HG02610 (cell line): ENCODE results near the gene MARF1.
"Not testable (repeated sequence)": the region's sequence is repeated elsewhere in the genome, so short reads cannot be mapped to it uniquely, and the experiment has no call there.

ENCODE experiments used
- ATAC-seq: cut with Tn5 transposase; IDR thresholded peaks from one replicate; pipeline ENCODE4 v1.9.1; 2021; ENCODE audit warnings: mild to moderate bottlenecking, moderate library complexity; ENCODE audit not compliant: unreplicated experiment

MARF1 gene

DNA sequence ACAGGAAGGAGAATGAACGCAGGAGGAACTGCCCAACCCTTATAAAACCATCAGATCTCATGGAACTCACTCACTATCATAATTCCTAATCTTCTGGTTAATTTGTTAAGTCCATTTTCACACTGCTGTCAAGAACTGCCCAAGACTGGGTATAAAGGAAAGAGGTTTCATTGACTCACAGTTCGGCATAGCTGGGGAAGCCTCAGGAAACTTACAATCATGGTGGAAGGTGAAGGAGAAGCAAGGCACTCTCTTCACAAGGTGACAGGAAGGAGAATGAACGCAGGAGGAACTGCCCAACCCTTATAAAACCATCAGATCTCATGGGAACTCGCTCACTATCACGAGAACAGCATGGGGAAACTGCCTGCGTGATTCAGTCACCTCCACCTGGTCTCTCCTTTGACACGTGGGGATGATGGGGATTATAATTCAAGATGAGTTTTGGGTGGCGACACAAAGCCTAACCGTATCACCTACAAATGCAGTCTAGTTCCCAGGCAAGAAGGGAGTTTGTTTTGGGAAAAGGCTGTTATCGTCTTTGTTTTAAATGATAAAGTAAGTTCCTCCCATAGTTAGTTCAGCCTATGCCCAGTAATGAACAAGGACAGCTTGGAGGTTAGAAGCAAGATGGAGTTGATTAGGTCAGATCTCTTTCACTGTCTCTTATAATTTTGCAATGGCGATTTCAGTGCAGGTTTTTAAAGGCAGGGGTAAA, 68.9 kb downstream of the MARF1 start:
- ATAC-seq: not testable (repeated sequence)

DNA sequence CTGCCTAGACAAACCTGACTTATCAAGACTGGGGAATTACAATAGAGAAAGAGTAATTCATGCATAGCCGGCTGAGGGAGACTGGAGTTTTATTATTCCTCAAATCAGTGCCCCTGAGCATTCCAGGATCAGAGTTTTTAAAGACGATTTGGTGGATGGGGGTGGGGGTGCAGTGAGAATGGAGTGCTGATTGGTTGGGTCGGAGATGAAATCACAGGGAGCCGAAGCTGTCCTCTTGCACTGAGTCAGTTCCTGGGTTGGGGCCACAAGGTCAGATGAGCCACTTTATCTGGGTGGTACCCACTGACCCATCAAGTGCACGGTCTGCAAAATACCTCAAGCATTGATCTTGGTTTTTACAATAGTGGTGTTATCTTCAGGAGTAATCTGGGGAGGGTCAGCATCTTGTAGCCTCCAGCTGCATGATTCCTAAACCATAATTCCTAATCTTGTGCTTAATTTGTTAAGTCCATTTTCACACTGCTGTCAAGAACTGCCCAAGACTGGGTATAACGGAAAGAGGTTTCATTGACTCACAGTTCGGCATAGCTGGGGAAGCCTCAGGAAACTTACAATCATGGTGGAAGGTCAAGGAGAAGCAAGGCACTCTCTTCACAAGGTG, 69.6 kb downstream of the MARF1 start:
- ATAC-seq: no peak

DNA sequence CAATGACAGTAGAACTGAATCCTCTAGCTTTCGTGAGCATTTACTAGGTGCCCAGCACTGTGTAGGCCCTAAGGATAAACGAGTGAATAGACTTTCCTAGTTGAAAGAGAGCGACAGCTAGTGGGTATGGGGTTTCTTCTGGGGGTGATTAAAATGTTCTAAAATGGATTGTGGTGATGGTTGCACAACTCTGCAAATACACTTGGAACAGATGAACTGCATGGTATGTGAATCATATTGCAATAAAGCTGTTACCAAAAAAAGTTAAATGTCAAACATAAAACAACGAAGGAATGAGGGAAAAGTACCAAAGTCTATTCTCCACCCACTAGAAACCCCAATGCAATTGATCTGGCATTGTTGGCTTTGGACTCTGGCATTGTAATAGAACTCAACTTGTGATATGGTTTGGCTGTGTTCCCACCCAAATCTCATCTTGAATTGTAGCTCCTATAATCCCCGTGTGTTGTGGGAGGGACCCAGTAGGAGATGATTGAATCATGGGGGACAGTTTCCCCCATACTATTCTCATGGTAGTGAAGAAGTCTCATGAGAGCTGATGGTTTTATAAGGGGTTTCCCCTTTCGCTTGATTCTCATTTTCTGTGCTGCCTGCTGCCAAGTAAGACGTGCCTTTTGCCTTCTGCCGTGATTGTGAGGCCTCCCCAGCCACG, 70.5 kb downstream of the MARF1 start:
- no peak for ATAC-seq

DNA sequence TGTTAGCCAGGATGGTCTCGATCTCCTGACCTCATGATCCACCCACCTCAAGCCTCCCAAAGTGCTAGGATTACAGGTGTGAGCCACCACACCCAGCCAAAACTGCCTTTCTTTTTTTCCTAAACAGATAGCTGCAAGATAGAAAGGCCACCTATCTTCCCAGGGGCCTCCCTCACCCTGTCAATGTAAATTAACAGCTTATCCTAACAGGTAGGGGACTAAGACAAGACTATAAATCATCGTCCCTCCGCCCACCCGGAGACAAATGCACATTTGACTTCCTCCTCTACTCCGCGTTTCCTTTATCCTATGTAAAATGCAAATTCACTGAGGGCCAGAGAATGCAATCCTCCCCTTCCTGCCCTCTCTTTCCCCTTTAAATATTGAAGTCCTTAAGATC, 71.4 kb downstream of the MARF1 start:
- ATAC-seq: no peak

DNA sequence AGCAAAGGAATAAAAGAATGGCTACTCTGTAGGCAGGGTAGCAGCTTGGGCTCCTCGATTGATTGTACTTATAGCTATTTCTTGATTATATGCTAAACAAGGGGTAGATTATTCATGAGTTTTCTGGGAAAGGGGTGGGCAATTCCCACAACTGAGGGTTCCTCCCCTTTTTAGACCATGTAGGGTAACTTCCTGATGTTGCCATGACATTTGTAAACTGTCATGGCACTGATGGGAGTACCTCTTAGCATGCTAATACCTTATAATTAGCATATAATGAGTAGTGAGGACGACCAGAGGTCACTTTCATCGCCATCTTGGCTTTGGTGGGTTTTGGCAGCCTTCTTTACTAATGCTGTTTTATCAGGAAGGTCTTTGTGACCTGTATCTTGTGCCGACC, 72.3 kb downstream of the MARF1 start:
- ATAC-seq: not testable (repeated sequence)

DNA sequence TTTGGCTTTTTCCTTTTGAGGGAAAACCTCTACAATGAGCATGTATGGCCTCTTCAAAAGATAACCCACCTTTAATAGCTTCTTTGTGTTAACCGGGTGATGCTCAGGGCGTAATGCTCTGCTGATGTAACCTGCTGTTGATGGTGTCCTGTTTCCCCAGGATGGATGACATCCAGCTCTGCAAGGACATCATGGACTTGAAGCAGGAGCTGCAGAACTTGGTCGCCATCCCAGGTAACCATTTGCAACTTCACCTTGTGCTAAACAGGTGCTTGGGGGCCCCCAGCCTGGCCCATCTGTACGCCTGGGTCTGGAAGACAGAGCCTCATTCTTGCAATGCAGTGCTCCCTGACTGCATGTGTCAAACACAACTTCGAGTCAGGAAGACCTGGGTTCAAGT, 75.1 kb downstream of the MARF1 start:
- ATAC-seq: no peak

DNA sequence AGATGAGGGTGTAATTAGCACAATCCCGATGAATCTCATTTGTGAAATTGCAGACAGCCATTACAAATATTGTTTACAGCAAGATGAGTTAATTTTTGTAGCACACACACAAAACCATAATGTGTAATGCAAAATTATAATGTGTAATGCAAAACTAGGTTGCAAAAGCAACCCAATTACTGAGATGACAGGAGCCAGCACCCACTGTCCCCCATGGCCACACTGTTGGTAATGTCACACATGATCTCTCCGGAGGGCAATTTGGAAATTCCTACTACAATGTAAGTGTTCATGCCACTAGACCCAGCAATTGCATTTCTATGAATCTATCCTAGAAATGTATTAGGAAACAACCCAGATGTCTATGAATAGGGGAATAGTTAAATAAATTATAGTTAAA, 76.9 kb downstream of the MARF1 start:
- ATAC-seq: no peak

DNA sequence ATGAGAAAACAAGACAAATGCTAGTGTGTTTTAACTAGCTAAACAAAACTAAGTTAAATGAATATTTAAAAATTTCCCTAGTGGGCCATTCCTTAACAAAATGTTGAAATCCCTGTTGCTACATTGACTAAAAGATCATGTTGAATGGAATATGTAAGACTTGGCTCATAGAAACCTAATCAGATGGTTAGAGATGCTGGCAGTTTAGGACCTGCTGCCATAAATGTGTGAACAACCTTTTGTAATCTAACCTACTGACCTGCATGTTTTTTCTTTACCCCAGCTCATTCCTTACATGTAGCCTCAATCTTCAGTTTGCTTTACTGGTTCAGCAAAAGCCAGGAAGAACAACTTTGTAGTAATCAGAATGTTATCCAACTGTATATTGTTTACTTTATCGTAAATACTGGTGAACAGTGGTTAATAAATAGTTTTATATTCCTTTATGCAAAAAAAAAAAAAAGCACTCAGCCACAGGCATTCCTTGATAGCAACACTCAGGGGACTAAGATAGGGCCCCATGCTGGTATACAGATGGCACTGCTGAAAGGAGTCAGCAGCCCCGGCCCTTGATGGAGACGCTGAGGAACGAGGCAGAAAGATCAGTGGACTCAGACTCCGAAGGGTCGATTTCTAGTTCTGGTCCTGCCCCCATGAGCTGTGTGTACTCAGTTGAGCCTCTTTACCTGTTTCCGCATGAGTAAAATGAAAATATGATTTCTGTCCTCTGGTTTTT, 78.2 kb downstream of the MARF1 start:
- ATAC-seq: no peak

DNA sequence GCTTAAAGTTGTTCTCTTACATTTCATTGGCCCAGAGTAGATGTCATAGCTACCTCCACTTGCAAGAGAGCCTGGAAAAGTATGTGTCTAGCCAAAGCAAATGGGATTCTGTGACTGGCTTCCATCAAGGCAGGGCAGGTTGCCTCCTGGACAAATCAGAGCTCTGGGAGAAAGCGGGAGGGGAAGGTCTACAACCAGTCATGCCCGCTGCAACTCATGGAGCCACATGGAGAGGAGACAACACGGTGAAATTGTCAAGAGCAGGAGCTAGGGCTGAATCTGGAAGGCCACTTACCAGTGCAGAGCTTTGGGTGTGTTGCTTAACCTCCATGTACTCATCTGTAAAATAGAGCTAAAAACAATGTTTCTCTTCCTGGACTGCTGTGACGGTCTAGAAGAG, 83.8 kb downstream of the MARF1 start:
- ATAC-seq: no peak

DNA sequence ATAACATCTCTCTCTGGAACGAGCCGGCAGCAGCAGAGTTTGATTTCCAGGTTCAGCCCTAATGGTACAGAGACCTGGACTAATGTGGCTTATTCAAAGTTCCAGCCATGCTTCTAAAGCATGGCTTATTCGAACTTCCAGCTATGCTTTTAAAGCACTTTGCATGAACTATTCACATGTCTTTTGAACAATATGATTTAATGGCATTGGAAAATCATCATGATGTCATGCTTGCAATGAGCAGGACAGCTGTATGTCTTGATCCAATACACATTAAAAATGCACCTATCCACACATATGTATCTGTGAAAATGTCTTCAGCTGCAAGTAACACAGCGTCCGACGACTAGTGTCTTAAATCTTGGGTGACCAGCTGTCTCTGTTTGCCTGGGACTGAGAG, 85.7 kb downstream of the MARF1 start:
- no peak for ATAC-seq

DNA sequence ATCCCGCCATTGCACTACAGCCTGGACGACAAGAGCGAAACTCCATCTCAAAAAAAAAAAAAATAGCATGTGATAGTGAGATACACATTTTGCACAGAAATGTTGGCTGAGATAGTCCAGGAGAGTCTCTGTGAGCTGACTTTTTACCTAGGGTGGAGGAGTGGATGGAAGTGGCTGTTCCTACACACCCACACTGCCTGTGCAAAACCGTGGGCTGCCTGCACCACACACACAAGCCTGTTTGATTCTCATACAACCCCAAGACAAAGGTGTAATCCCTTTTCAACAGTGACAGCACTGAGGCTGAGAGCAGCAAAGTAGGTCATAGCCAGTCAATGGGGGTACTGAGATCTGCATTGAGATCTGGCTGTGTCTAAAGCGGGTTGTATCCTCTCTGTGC, 86.8 kb downstream of the MARF1 start:
- ATAC-seq: no peak

DNA sequence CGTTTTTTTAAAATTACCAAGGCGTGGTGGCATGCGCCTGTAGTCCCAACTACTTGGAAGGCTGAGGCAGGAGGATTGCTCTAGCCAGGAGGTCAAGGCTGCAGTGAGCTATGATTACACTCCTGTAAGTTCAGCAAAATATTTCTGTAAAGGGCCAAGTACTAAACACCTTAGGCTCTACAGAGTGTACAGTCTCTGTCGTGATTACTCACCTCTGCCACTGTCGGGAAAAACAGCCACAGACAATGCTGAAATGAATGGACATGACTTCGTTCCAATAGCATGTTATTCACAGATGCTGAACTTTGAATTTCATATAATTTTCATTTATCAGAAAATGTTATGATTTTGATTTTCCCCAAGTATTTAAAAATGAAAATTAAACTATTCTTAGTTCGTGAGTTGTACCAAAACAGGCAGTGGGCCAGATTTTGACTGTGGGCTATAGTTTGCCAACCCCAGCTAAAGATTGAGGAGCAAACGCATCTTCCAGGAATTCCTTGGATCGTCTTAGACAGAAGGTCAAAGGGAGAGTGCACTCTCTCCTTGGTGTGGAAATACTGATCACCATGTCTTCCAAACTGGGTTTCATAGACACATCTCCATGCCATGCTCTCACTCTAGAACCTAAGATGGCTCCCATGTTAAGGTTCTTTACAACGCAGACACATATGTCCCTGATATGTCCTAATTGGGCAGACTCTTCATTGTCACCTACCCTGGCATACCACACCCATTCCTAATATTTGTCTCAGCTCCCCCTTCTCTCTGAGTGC, 89.5 kb downstream of the MARF1 start:
- ATAC-seq: no peak

DNA sequence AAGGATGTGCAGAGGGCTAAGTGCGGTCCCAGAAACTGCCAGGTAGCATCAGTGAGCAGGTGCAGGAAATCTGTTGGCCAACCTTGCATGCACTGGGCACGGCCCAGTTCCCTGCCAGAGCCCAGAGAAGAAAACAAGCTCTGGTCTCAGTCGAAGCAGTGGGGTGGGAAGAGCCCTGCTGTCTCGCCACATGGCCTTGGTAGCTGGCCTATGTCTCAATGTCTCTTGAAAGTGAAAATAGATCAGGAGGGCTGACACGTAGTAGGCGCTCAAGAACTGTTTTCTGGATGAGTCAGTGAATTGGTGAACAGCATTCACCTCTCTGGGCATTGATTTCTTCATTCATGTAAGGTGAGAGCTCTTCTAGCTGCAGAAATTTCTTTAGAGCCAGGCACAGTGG, 90.4 kb downstream of the MARF1 start:
- ATAC-seq: no peak

DNA sequence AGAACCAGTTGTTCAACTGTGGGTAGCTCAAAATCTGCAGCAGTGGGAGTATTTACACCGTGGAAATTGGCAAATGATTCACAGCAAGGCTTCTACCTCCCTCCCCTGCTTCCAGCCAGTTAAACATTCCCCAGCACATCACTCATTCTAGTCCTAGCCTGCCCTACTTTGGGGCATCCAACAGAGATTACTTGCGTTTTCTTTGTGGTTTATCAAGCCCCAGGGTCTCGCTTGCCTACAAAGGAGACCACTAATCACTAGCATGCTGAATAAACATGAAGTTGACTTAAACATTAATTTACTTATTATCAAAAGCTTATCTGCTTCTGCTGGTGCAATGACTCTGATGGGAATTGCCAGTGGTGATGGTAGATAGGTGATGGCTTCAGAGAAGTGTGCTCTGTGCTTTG, 94.5 kb downstream of the MARF1 start:
- ATAC-seq: no peak

DNA sequence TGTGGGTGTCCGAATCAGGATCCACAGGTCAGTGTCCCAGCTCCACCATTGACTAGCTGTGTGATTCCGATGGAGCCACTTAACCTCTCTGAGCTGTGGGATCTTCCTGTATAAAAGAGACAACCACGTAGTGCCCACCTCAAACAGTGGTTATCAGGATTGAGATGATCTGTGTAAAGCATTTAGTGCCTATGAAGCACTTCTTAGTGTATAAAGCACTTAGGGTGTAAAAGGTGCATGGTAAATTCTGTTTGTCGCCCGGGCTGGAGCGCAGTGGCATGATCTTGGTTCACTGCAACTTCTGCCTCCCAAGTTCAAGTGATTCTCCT, 95.2 kb downstream of the MARF1 start:
- no peak for ATAC-seq

DNA sequence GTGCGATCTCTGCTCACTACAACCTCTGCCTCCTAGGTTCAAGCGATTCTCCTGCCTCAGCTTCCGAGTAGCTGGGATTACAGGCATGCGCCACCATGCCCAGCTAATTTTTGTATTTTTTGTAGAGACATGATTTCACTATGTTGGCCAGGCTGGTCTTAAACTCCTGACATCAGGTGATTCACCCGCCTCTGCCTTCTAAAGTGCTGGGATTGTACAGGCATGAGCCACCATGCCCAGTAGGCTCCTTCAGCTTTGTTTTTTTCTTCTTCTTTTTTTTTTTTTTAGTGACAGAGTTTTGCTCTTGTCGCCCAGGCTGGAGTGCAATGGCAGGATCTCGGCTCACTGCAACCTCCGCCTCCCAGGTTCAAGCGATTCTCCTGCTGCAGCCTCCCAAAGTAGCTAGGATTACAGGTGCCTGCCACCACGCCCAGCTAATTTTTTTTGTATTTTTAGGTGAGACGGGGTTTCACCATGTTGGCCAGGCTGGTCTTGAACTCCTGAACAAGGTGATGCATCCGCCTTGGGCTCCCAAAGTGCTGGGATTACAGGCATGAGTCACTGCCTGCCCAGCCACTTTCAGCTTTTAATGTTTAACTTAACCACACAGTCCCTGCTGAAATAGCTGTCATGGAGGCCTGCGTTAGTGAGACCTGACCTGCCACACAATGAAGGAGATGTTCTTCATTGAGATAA, 95.7 kb downstream of the MARF1 start:
- ATAC-seq: not testable (repeated sequence)

DNA sequence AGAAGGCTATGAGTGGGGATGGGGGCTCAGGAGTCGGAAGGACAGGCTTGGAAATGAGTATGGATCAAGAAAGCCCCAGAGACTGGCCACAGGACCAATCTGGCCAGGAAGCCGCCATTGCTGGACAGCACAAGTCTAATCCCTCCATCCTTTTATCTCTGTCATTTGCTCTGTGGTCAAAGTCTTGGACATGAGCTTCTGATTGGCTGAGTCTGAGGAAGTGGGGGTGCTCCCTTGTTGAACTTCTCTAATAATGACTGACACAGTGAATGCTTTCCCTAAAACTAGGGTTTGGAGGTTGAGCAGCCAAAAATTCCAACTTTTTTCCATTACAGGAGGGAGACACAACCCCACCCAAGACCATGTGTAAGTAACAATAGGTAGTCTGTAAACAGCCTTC, 97.4 kb downstream of the MARF1 start:
- ATAC-seq: no peak

DNA sequence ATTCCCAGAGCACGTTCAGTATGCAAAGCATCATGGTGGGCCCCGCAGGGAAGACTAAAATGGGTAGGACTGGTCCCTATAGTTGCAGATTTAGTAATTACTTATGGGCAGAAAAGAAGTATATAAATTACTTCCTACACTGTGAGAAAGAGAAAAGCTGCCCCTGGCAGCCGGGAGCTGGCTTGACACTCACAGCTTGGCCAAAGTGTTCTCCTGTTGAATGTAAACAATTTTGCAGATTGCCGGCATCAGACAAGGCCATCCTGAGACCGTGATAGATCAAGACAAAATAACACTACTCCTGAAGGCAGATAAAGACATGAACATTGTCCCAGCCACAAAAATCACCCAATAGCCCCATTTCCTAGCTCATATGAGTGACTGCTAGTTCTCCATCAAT, 98.5 kb downstream of the MARF1 start:
- ATAC-seq: no peak
